H1 (cell line): ENCODE results near the gene MAVS. TPM values are rescaled to one million over a fixed set of nuclear protein-coding genes. Genes with fewer than 3 reads are reported as not detected.

Experiments used
- CTCF ChIA-PET: fragments of 300-600 bp; sonication (Branson Sonifier 250); formaldehyde crosslinking; loops from one replicate; lab custom pipeline; 2021; ENCODE audit not compliant: partially characterized antibody; lab: Charles Lee
- POLR2A ChIA-PET: fragments of 300-600 bp; sonication (Branson Sonifier 250); formaldehyde crosslinking; loops from one replicate; lab custom pipeline; 2021; ENCODE audit warnings: inconsistent platforms; ENCODE audit not compliant: partially characterized antibody; lab: Charles Lee
- DNase-seq, 2 experiments: peaks; one replicate each; pipeline versions ENCODE4 v3.0.0 to v3.0.0-alpha.2; 2010 to 2022; ENCODE audit warnings: low spot score in 2 of 2, low read depth in 1 of 2, mixed read lengths in 1 of 2
- FAIRE-seq: peaks from 2 replicates; lab custom pipeline; 2011; peaks lifted over from hg19 to GRCh38; lab: Jason Lieb, UNC
- H2AFZ ChIP-seq: 2 replicates; pipeline ENCODE4 v1.8.1; 2012; ENCODE audit warnings: low read length, inconsistent platforms
- H2AK5ac ChIP-seq: 2 replicates; pipeline ENCODE4 v1.6.1; 2013; ENCODE audit warnings: low read depth, low read length
- H2BK120ac ChIP-seq: replicated peaks from 2 replicates; pipeline ENCODE3; 2013; ENCODE audit warnings: low read depth, low read length, inconsistent platforms
- H2BK12ac ChIP-seq: 2 replicates; pipeline ENCODE4 v1.6.1; 2013; ENCODE audit warnings: low read depth, low read length
- H2BK15ac ChIP-seq: 2 replicates; pipeline ENCODE4 v1.6.1; 2013; ENCODE audit warnings: low read length
- H2BK20ac ChIP-seq: 2 replicates; pipeline ENCODE4 v1.6.1; 2013; ENCODE audit warnings: low read length
- H2BK5ac ChIP-seq: 2 replicates; pipeline ENCODE4 v1.6.1; 2013; ENCODE audit warnings: low read depth, low read length
- H3K14ac ChIP-seq: 2 replicates; pipeline ENCODE4 v1.6.1; 2013; ENCODE audit warnings: inconsistent platforms; ENCODE audit not compliant: insufficient read length
- H3K18ac ChIP-seq: 2 replicates; pipeline ENCODE4 v1.6.1; 2013; ENCODE audit warnings: low read length; ENCODE audit errors: extremely low read depth
- H3K23ac ChIP-seq: 2 replicates; pipeline ENCODE4 v1.6.1; 2013; ENCODE audit warnings: inconsistent platforms; ENCODE audit not compliant: insufficient read length
- H3K23me2 ChIP-seq: 2 replicates; pipeline ENCODE4 v1.6.1; 2013; ENCODE audit warnings: low read depth, low read length
- H3K27ac ChIP-seq: 2 replicates; pipeline ENCODE4 v1.6.1; 2011; ENCODE audit warnings: low read depth, low read length, inconsistent platforms
- H3K27me3 ChIP-seq, 4 experiments: replicated peaks in 1 of 4; 1 replicate in 1 of 4; 2 replicates in 3 of 4; pipeline versions ENCODE4 v1.6.1 to v1.8.1; 2011 to 2013; ENCODE audit warnings: low read length in 3 of 4, mild to moderate bottlenecking in 3 of 4, inconsistent platforms in 2 of 4, mixed read lengths in 2 of 4, moderate library complexity in 1 of 4; ENCODE audit not compliant: control insufficient read depth in 3 of 4, insufficient read depth in 3 of 4; ENCODE audit errors: extremely low read depth in 1 of 4
- H3K36me3 ChIP-seq, 4 experiments: 2 replicates each; pipeline versions ENCODE4 v1.6.1 to v1.8.1; 2011 to 2013; ENCODE audit warnings: mild to moderate bottlenecking in 4 of 4, low read length in 3 of 4, moderate library complexity in 2 of 4, control low read depth in 1 of 4, inconsistent platforms in 1 of 4; ENCODE audit not compliant: insufficient read depth in 4 of 4, control insufficient read depth in 2 of 4
- H3K4ac ChIP-seq: replicated peaks from 2 replicates; pipeline ENCODE3; 2013; ENCODE audit warnings: low read length, low read depth, mixed read lengths, inconsistent platforms; ENCODE audit not compliant: insufficient read length
- H3K4me1 ChIP-seq, 4 experiments: replicated peaks in 1 of 4; 1 replicate in 1 of 4; 2 replicates in 3 of 4; pipeline versions ENCODE4 v1.6.1 to v1.8.1; 2011 to 2013; ENCODE audit warnings: low read length in 3 of 4, inconsistent platforms in 2 of 4, mixed read lengths in 1 of 4; ENCODE audit not compliant: insufficient read depth in 4 of 4, control insufficient read depth in 3 of 4
- H3K4me2 ChIP-seq, 2 experiments: 2 replicates each; pipeline versions ENCODE4 v1.6.1 to v1.8.1; 2011 to 2013; ENCODE audit warnings: low read depth in 2 of 2, low read length in 2 of 2, control low read depth in 1 of 2, inconsistent platforms in 1 of 2, mild to moderate bottlenecking in 1 of 2; ENCODE audit not compliant: insufficient read depth in 1 of 2
- H3K4me3 ChIP-seq, 4 experiments: fragments of 200-600, 300-600 bp in 1 of 4; sonication (generic), shearing (Covaris generic), sonication (Bioruptor Twin) in 1 of 4; 2 replicates each; pipeline versions ENCODE4 v1.5.1 to v1.8.1; 2011 to 2016; ENCODE audit warnings: low read length in 4 of 4, low read depth in 3 of 4, control low read depth in 2 of 4, inconsistent platforms in 2 of 4, mild to moderate bottlenecking in 2 of 4, mixed read lengths in 1 of 4, moderate library complexity in 1 of 4; ENCODE audit not compliant: insufficient read depth in 2 of 4; ENCODE audit errors: extremely low read depth in 1 of 4
- H3K56ac ChIP-seq: replicated peaks from 2 replicates; pipeline ENCODE3; 2013; ENCODE audit warnings: low read depth, mild to moderate bottlenecking, mixed read lengths, low read length, inconsistent platforms; ENCODE audit not compliant: insufficient read length
- H3K79me1 ChIP-seq: 2 replicates; pipeline ENCODE4 v1.6.1; 2013; ENCODE audit warnings: low read depth, low read length, control low read depth
- H3K79me2 ChIP-seq, 2 experiments: 2 replicates each; pipeline versions ENCODE4 v1.6.1 to v1.8.1; 2012 to 2013; ENCODE audit warnings: low read length in 2 of 2, mild to moderate bottlenecking in 2 of 2, inconsistent platforms in 1 of 2; ENCODE audit not compliant: insufficient read depth in 2 of 2, control insufficient read depth in 1 of 2
- H3K9ac ChIP-seq, 4 experiments: replicated peaks in 1 of 4; 1 replicate in 1 of 4; 2 replicates in 3 of 4; pipeline versions ENCODE4 v1.6.1 to v1.8.1; 2011 to 2013; ENCODE audit warnings: low read depth in 3 of 4, low read length in 3 of 4, control low read depth in 2 of 4, mild to moderate bottlenecking in 2 of 4, moderate library complexity in 2 of 4, inconsistent platforms in 1 of 4; ENCODE audit errors: extremely low read depth in 1 of 4
- H3K9me3 ChIP-seq, 2 experiments: 2 replicates each; pipeline versions ENCODE4 v1.6.1 to v1.8.1; 2012 to 2013; ENCODE audit warnings: mild to moderate bottlenecking in 2 of 2, moderate library complexity in 2 of 2, control low read depth in 1 of 2, inconsistent platforms in 1 of 2, low read depth in 1 of 2, low read length in 1 of 2, mixed read lengths in 1 of 2; ENCODE audit not compliant: insufficient read depth in 2 of 2
- H4K20me1 ChIP-seq, 2 experiments: replicated peaks in 1 of 2; 2 replicates each; pipeline versions ENCODE3 to v1.8.1; 2011 to 2013; ENCODE audit warnings: inconsistent platforms in 2 of 2, low read length in 2 of 2, mild to moderate bottlenecking in 1 of 2; ENCODE audit not compliant: insufficient read depth in 2 of 2, control insufficient read depth in 1 of 2
- H4K5ac ChIP-seq: 2 replicates; pipeline ENCODE4 v1.6.1; 2013; ENCODE audit warnings: low read length, low read depth, mixed read lengths, inconsistent platforms; ENCODE audit not compliant: insufficient read length
- H4K8ac ChIP-seq: 2 replicates; pipeline ENCODE4 v1.8.0; 2013; ENCODE audit warnings: mild to moderate bottlenecking, moderate library complexity, low read length, inconsistent platforms; ENCODE audit not compliant: insufficient read depth; ENCODE audit errors: extremely low read depth
- H4K91ac ChIP-seq: replicated peaks from 2 replicates; pipeline ENCODE3; 2013; ENCODE audit warnings: low read length, mixed read lengths, inconsistent platforms; ENCODE audit not compliant: insufficient read length
- WGBS, 2 experiments: shearing (Covaris generic) in 1 of 2; methylation state at CpG; one replicate each; pipeline versions ENCODE4 v1.1.6 to v1.1.7; 2013 to 2015; ENCODE audit warnings: low lambda C conversion rate in 2 of 2, mixed read lengths in 2 of 2, inconsistent platforms in 1 of 2, low coverage in 1 of 2, missing lambda C conversion rate in 1 of 2; ENCODE audit not compliant: insufficient replicate concordance in 2 of 2, insufficient coverage in 1 of 2, insufficient read length in 1 of 2; ENCODE audit errors: extremely low coverage in 1 of 2, missing lambda C conversion rate in 1 of 2; 5-methylcytosine and 5-hydroxymethylcytosine counted together
- polyA plus RNA-seq, 7 experiments: library from polyadenylated mRNA; depleted of rRNA in 3 of 7; stranded (reverse) in 5 of 7; unstranded in 2 of 7; fragments of >200 nt in 5 of 7; fragments of 200-250 nt in 2 of 7; gene quantifications; 1 replicate in 5 of 7; 2 replicates in 1 of 7; 4 replicates in 1 of 7; pipeline versions ENCODE4 v1.2.1 to v1.2.3, GENCODE V29; 2011 to 2013; ENCODE audit warnings: missing spikeins in 2 of 7, mixed read lengths in 2 of 7
- total RNA-seq: library from RNA; stranded (reverse); fragmentation: NEBNext Ultra II Directional; extraction: Animal tissue kit (Norgen Biotek cat#: 25700); gene quantifications from 2 replicates; pipeline ENCODE4 v1.2.1, GENCODE V29; 2021

The MAVS gene
- total and polyA plus RNA-seq, 2 of the 8 experiments (the other 6 are each of a cell fraction or from before 2014, with no cell fraction given), result 9.9 to 24.3 TPM

DNA sequence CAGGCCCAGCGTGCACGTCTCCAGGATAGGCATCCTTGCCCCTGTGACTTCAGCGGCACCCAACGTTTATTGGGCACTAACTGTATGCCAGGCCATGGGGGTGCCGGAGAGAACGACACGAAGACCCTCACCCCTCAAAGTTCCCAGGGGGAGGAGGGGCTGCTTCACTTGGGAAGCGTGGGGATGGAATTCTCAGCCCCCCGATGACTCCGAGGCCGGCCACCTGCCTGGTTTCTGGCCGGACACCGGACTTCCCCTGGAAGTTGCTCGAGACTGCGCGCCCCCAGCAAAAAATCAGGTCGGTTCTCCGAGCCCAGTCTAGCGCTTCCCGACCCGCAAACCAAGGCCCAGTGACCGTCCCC, 275 bp upstream of the MAVS start:
- Histone ChIP-seq H2BK15ac (no peak overlapping the region), H3K36me3 (no peaks in the 10 kb centered on the region), H3K4me2 (peak overlapping the region; percentile 88 to 93), H3K4ac (peak overlapping the region; percentile 74), H3K14ac (no peak overlapping the region), H3K23ac (no peak overlapping the region), H4K91ac (peak overlapping the region; percentile 61), H3K79me1 (peaks cover 3% of the 10 kb centered on the region; the same call in 1 of the 2 replicates), H2AFZ (no peak overlapping the region), H2BK5ac (peak overlapping the region; percentile 18; the same call in 1 of the 2 replicates), H4K8ac (peak overlapping the region; percentile 94), H4K5ac (peak overlapping the region; percentile 76), H3K18ac (peak overlapping the region; percentile 26; the same call in 1 of the 2 replicates), H3K27ac (no peak overlapping the region; the same call in 1 of the 2 replicates), H3K56ac (peak overlapping the region; percentile 5), H2BK12ac (0 out of 2 replicates have a peak overlapping the region, but pooled peaks have one; percentile 27), H3K9me3 (no peaks in the 10 kb centered on the region), H3K27me3 (no peaks in the 10 kb centered on the region; a peak in 1 of 7 replicates), H2BK120ac (no peak overlapping the region), H3K23me2 (peaks cover 12% of the 10 kb centered on the region), H3K9ac (peak overlapping the region; percentile 38 to 70 (median 58); a peak in 6 of 7 replicates), H2BK20ac (no peak overlapping the region), H3K4me3 (peak overlapping the region; percentile 56 to 84 (median 73)), H4K20me1 (peaks cover 0 to 5% of the 10 kb centered on the region in 2 experiments), H2AK5ac (peak overlapping the region; percentile 5; the same call in 1 of the 2 replicates), H3K4me1 (peaks cover 0 to 8% (median 4%) of the 10 kb centered on the region in 4 experiments; a peak in 3 of 7 replicates), H3K79me2 (peaks cover 0 to 4% of the 10 kb centered on the region in 2 experiments; a peak in 2 of 4 replicates)
- FAIRE-seq (no peak), DNase-seq (no peak)
- 3% methylated on average over 13 of the region's 22 CpGs; no CpG with 5 or more reads in 1 of the 2 experiments for WGBS, 2 experiments
- CTCF ChIA-PET, result no interaction called here
- POLR2A ChIA-PET, result no interaction called here
